ENCODE results near the gene TUT1. TPM values are rescaled to one million over a fixed set of nuclear protein-coding genes. Genes with fewer than 3 reads are reported as not detected.
A peak's percentile ranks its signal among the peaks of the same experiment; 100 is the strongest.

TUT1 gene
- total and polyA plus RNA-seq, 2 experiments from 2014 or later = 12.8 to 22.2 TPM

- Histone ChIP-seq H3K4me1 (ENCODE audit: insufficient read depth) (peaks cover 20% of the 10 kb centered on the region; the same call in 1 of the 2 replicates), H3K36me3 (ENCODE audit: insufficient read depth) (peaks cover 7% of the 10 kb centered on the region; the same call in 1 of the 2 replicates), H3K27ac (ENCODE audit: low read depth) (no peak overlapping the region), H3K79me2 (replicated peaks; ENCODE audit: insufficient read depth) (peaks cover 23% of the 10 kb centered on the region), H3F3A (replicated peaks; ENCODE audit: low read depth) (peaks cover 27% of the 10 kb centered on the region), H3K4me3 (peak overlapping the region; percentile 96), H3K9me2 (ENCODE audit: insufficient read depth) (no peaks in the 10 kb centered on the region), H2AFZ (peak overlapping the region; percentile 98; the same call in 1 of the 2 replicates), H3K27me3 (ENCODE audit: insufficient read depth) (peaks cover 43% of the 10 kb centered on the region), H4K20me1 (replicated peaks; ENCODE audit: insufficient read depth) (peaks cover 10% of the 10 kb centered on the region; the same call in 1 of the 2 replicates), H3K4me2 (peak overlapping the region; percentile 99)
- Mint-ChIP-seq H3K27me3 (ENCODE audit: insufficient read depth, low read depth, poor library complexity) (peaks cover 32% of the 10 kb centered on the region), H3K36me3 (ENCODE audit: low read depth) (peaks cover 35% of the 10 kb centered on the region), H3K9me3 (no peaks in the 10 kb centered on the region; the same call in 2 of the 3 replicates), H3K4me1 (peaks cover 64% of the 10 kb centered on the region), H3K27ac (no peak overlapping the region), H3K4me3 (peak overlapping the region; percentile 91)
- DNase-seq (ENCODE audit: low spot score) (peak; percentile 46), ATAC-seq (no peak; the same call in 2 of the 3 replicates)
- TF ChIP-seq EZH2 (IDR thresholded peaks at IDR 0.05; ENCODE audit: low read depth, unreplicated experiment) (no peak), ZNF331 (CRISPR knock-in tag; IDR thresholded peaks at IDR 0.05; ENCODE audit: low read depth) (no peak), POLR2AphosphoS5 (IDR thresholded peaks at IDR 0.05; ENCODE audit: low read depth) (no peak), JUNB (IDR thresholded peaks at IDR 0.05; ENCODE audit: unreplicated experiment) (no peak), NANOG (IDR thresholded peaks at IDR 0.05; ENCODE audit: borderline replicate concordance) (no peak), ZNF462 (CRISPR knock-in tag; IDR thresholded peaks at IDR 0.05) (no peak), REST (IDR thresholded peaks at IDR 0.05; ENCODE audit: unreplicated experiment) (no peak), CREB1 (CRISPR knock-in tag; IDR thresholded peaks at IDR 0.05; ENCODE audit: low read depth) (no peak), ETS1 (IDR thresholded peaks at IDR 0.05) (no peak), STAT1 (IDR thresholded peaks at IDR 0.05; ENCODE audit: unreplicated experiment) (no peak), EZH2phosphoT487 (IDR thresholded peaks at IDR 0.05; ENCODE audit: unreplicated experiment) (no peak), CTCF (conservative IDR thresholded peaks at IDR 0.05; ENCODE audit: low read depth in 2 of 2) (no peak), ZNF114 (CRISPR knock-in tag; IDR thresholded peaks at IDR 0.05) (no peak)
Measured at GRCh38 chr11:62603072-62603408, 11.7 kb upstream of the TUT1 start.

Data from GM23338 (cell line).